SH-SY5Y (cell line): ENCODE data around the gene GMDS.

Source experiments
- GATA2 ChIP-seq: IDR thresholded peaks from 2 replicates; pipeline ENCODE4 v1.6.1; 2011; ENCODE audit warnings: mild to moderate bottlenecking, low read depth, low read length
- GATA3 ChIP-seq: IDR thresholded peaks from 2 replicates; pipeline ENCODE4 v1.6.1; 2011; ENCODE audit warnings: low read depth, mild to moderate bottlenecking, low read length, moderate library complexity

The GMDS gene

GRCh38 chr6:1773700-1774099 is 471.7 kb downstream of the GMDS start:
- TF ChIP-seq GATA3 (no peak), GATA2 (no peak)

GRCh38 chr6:1770968-1771723 is 474.3 kb downstream of the GMDS start:
- no peak for TF ChIP-seq GATA3
- no peak for TF ChIP-seq GATA2

GRCh38 chr6:1770435-1770843 is 475.0 kb downstream of the GMDS start:
- TF ChIP-seq GATA3, result no peak
- TF ChIP-seq GATA2, result no peak

DNA sequence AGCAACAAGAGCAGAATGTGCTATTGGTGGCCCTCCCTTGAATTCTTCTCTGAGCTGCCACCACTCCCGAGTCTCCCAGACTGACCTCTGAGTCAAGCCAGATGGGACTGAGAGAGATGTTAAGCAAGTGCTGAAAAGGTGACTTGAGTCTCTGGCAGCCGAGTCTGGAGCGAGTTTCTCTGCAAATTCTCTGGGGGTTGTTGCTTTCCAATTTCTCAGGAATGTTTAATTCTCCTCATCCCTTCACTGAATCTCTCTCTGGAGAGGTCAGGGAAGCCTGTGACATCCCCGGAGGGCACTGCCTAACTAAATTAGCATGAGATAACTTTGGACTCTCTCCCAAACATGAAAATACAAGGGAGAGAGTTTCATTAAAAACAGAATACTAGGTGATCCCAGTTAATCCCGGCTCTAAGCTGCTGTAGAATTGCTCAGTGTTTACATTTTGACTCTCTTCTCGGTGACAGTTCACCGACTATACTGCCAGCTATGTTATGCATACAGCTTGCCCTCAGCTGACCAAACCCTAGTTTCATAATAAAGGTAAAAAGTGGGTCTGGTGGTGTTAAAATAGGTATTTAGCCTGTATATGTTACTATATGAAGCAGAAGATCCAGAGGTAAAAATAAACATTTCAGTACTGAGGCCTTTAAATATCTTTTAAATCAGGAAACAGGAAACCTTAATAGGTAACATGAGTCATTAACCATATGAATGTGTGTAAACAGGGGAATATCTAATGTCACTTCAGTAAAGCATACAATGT is 477.7 kb downstream of the GMDS start:
- TF ChIP-seq GATA3, result no peak
- TF ChIP-seq GATA2, result no peak

DNA sequence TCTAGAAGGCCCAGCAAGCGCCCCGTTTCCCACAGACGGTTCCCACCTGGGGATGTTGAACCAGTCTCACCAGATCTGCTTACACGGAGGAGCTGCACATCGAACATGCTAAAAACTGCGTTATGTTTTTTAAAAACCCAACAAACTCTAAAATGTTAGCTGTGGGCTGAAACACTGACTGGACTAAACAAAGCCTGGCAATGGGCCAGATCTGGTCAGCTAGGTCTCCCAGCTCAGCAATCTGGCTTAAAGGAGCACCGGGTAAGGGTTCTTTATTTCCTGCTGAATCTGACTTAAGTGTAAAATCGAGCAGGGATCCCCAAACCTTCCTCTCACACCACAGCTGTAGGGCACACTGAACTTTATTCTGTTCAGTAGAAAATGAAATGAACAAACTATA is 478.8 kb downstream of the GMDS start:
- TF ChIP-seq GATA2 (no peak), GATA3 (no peak)

GRCh38 chr6:1765160-1765903 is 480.1 kb downstream of the GMDS start:
- TF ChIP-seq GATA2 (no peak), GATA3 (no peak)

- TF ChIP-seq GATA3, result no peak
- no peak for TF ChIP-seq GATA2
These were observed 480.9 kb downstream of the GMDS start for GRCh38 chr6:1764397-1764987.

GRCh38 chr6:1763404-1763803 is 482.0 kb downstream of the GMDS start:
- TF ChIP-seq GATA3, result no peak
- TF ChIP-seq GATA2, result no peak

GRCh38 chr6:1762203-1762602 is 483.2 kb downstream of the GMDS start:
- TF ChIP-seq GATA2, result no peak
- TF ChIP-seq GATA3, result no peak

GRCh38 chr6:1761477-1761877 is 483.9 kb downstream of the GMDS start:
- no peak for TF ChIP-seq GATA3
- TF ChIP-seq GATA2, result no peak

DNA sequence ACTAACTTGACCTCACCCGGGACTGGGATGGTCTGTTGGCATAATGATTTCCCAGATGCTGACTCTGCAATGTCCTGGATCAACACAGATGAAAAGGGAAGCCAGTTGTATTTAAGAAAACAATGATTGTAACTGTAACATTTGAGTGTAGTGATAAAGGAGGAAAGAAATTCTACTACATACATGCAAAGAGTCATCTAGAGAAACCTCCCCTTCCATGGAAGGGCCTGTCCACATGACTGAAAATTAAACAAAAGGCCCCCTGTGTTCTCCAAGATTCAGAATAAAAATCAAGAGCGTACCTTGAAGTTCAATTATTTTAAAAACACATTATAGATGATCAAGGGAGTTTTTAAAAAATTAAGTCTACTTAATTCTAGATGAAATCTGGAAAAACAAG is 484.5 kb downstream of the GMDS start:
- no peak for TF ChIP-seq GATA2
- TF ChIP-seq GATA3, result no peak

- TF ChIP-seq GATA3 (no peak), GATA2 (no peak)
These were observed 485.5 kb downstream of the GMDS start for GRCh38 chr6:1759870-1760269.

- TF ChIP-seq GATA2, result no peak
- TF ChIP-seq GATA3, result no peak
These were observed 487.2 kb downstream of the GMDS start for GRCh38 chr6:1758076-1758679.

DNA sequence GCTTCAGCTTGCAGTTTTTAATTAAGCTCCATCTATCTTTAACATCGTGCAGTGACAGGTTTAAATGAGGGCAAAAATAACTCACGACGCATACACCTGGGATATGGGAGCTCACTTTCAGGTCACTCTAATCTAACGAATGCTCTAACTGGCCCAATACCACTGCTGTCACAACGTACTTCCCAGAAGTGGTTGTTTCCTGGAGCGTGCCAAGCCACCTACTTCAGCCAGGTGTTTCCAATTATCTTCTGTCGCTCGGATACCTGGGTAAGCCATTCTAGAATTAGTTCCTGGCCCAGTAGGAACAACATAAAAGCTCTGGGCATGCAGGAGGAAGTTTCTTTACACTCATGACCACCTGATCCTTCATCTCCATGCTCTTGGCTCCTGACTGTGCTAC is 488.3 kb downstream of the GMDS start:
- TF ChIP-seq GATA2 (no peak), GATA3 (no peak)
